CD1c-positive myeloid dendritic cell (primary cell): ENCODE measurements around the gene PHLDB2.

Experiments used
- DNase-seq: peaks from one replicate; pipeline ENCODE4 v3.0.0-alpha.2; 2016; ENCODE audit errors: extremely low spot score

PHLDB2 gene

GRCh38 chr3:111851511-111851954 is 7.5 kb upstream of the PHLDB2 start:
- no peak for DNase-seq

DNA sequence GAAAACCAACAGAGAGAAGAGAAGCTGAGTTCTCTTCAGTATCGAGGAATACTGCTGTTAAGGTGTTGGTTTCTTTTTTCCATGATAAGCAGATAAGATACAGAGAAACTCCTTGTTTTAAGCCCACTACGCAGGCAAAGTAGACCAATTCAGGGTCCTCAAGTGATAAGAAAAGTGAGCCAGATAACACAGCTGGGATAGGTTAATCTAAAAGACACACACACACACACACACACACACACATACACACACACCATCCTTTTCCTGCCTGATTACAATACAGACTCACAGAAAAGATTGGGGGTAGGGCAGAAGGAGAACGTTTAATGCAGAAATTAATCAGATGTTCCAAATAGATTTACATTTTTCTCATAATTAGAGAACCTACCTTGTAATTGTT is 6.5 kb upstream of the PHLDB2 start:
- DNase-seq, result no peak

DNA sequence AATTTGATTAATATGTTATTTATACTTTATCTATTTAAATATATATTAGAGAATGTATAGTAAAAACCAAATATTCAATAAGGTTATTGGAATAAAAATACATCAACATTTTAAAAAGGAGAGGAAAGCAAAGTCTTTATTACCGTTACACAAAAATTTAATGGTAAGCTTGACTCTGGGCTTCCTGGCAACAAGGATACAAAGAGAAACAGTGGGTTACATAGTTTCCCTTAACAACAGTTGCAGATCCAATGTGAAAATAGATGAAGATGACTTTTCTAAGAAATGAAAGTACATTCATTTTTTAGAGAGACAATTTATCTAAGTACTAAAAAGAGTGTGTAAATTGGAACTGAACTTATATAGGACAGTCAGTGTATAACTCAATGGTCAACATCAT is 6.0 kb upstream of the PHLDB2 start:
- no peak for DNase-seq

DNA sequence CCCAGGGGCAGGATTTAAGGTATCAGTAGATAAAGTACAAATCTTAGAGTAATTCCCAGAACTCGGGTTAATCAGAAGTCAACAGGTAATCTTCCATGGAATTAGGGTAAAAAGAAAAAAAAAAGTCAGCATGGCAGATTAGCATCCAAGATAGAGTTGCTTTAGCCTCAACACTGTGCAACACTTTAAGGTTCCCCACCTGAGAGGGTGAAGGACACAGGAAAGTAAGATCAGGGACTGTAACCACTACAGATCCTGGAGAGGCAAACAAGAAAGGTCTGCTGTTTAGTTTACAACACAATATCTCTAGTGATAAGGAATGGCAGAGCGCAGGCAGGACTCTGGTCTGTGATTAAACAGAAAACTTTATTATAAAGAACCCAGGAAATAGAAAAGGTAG is 4.1 kb upstream of the PHLDB2 start:
- DNase-seq, result no peak

- DNase-seq, result no peak
Observed at GRCh38 chr3:111856501-111856900, 2.6 kb upstream of the PHLDB2 start.

GRCh38 chr3:111857474-111857873 is 1.6 kb upstream of the PHLDB2 start:
- no peak for DNase-seq

- DNase-seq, result no peak
Observed at GRCh38 chr3:111858642-111859041, 423 bp upstream of the PHLDB2 start.

DNA sequence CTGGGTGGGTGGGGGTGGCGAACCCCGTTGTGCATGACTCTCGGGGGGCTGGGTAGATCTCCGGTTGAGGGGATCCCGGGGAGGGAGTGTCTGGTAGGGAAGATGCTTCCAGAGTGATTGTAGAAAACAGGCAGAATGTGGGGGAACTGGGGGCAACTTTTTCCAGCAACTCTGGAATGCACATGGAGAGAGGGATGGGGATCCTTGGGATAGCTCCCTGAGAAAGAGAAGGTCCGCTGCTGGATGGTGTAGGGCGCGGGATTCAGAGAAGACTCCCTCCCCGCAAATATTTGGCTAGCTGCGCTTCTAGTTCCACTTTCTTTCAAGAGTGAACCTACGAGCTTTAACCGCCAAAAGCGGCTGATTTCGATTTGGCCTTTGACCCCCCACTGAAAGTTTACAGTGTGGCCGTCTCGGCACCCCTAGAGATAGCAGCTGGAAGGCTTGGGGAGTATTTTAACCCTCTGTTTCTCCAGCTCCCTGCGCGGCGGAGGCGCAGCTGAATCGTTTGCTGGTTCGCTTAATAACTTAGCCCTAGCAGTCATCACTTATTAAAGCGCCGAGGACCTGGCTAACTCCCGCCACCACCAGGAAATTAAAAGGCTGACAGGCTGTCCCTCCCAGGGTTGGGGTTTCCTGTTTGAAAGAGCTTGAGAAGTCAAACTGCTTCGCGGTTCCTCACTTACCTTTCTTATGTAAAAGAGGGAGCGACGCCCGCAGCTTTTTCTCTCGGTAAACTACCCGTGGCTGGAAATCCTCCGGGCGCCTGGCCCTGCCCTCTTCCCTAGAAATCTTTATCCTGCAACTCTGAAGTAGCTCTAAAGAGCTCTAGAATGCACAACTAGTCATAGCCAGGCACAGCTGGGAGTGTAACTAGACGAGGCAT is 1.2 kb downstream of the PHLDB2 start:
- DNase-seq, result peak; percentile 54

DNA sequence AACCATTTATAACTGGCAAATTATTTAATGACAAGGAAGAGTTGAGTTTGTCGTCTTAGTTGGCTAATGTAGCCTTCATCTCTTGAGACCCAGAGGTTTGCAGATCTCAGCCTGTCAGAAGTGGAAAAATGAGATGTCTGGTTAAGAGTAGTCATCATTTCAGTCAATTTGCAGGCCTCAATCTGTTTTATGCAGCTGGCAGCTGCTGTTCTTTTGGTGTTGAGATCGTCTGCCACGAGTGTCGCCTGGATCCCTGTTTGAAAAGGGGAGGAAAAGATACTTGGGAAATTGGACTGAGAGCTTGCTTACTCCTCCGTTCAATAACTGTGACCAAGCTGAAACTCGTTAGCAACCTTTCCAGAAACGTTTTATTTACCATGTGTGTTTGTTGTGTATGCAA is 2.3 kb downstream of the PHLDB2 start:
- no peak for DNase-seq

DNA sequence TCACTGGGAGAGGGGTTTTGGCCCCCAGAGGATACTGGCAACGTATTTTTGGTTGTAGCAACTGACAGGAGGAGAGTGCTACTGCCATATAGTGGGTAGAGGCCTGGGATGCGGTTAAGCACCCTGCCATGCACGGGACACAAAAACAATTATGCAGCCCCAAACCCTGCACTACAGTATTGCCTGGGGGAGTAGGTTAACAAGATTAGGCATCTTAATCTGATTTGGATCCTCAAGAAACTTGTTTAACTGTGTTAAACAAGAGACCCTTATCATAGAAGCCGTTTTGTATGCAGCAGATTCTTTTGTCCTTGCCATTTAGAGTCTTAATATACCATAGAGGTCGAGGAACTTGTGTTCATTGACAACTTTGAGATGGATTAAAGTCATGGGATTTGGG is 3.4 kb downstream of the PHLDB2 start:
- DNase-seq, result no peak

DNA sequence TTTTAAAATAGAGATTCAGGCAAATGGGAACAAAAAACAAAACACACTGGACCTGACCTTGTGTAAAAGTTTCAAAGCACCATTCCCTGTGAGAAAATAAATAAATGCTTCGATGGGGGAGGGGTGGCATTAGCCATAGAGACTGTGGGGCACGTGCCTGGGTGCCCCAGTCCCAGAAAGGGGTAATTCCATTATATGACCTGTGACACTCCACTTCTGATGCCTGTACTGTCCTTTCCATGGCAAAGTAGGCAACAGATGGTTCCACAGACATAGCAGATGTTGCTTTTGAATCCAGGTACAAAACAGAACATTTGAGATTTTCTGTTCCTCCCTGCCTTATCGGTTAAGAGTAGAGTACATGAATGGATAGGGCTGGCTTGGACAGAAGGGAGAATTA is 3.9 kb downstream of the PHLDB2 start:
- no peak for DNase-seq

DNA sequence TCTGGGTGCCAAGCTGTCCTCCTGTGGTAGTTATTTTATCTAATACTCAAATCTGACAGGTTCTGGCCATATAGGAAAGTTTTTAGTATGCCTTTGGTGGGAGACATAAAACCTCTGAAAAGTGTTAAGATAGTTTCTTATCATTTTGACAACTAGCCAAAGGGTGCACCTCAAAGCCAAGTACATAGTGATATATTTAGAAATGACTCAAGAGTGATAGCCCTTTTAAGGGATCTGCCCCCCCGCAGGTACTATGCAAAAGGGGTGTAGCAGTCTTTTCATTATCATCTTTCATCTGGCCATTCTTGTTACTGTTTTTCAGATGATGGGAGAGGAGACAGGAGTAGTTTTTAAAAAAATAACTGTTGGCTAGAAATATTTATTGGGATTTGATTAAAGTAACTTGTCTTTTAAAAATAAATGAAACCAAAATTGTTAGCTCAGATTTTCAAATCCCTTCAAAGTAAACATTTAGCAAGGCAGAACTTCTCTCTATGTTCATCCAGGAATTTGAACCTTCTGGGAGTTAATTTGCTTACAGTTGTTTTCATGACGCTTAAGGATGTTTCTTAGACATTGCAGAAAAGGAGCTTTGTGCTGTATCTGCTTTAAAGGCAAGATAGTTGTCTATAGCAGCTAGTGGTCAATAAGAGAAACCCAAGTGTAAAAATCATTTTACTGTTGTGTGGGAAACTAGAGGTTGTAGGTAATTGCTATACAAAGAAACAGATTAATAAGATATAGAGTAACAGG is 5.1 kb downstream of the PHLDB2 start:
- DNase-seq, result no peak

- DNase-seq, result no peak
Observed at GRCh38 chr3:111864821-111865656, 6.0 kb downstream of the PHLDB2 start.

DNA sequence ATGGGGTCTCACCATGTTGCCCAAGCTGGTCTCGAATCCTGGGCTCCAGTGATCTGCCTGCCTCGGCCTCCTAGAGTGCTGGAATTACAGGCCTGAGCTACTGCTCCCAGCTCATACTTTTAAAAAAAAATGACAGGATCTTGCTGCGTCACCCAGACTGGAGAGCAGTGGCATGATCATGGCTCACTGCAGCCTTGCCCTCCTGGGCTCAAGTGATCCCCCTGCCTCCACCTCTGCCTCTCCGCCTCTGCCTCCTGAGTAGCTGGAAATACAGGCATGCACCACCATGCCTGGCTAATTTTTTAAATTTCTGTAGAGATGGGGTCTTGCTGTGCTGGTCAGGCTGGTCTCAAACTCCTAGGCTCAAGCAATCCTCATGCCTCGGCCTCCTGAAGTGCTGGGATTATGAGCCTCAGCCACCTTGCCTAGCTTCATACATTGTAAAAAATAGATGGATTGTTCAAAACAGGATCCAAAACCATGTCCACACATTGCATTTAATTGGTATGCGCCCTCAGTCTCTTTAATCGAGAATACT is 8.9 kb downstream of the PHLDB2 start:
- no peak for DNase-seq

DNA sequence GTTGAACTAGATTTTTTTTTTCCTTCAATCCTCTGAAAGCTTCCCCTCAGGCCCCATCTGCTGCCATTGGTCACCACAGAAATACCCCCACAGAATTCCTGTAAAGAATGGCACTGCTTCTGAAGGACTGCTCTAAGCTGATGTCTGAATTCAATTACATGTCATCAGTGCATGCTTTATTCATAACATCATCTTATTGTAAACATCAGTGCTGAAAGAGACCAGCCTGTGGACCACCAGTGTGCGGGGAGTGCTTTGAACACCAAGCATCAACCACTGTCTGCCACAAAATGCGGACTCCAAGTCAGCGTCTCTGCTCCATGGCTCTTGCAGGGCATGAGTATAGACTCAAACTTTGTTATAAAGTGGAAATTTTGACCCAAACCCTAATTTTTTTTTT is 11.6 kb downstream of the PHLDB2 start:
- no peak for DNase-seq

GRCh38 chr3:111871809-111872623 is 13.0 kb downstream of the PHLDB2 start:
- no peak for DNase-seq

DNA sequence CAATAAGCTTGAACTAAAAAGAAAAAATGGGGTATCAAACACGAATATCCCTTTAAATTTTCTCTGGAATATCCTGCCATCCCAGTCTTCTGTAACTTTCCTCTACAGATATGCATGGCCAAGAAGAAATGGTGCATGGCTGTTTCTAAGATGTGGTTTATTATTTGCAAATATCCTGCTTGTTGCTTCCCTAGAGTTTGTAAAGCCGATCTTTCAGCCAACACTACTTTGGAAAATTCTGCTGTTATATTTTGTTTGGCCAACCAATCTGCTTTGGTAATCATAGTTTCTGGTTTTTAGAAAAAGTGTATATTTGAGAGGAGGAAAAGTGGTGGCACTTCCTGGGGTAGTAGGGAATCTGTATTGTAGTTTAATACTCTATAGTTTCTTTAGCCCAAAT is 13.9 kb downstream of the PHLDB2 start:
- no peak for DNase-seq

DNA sequence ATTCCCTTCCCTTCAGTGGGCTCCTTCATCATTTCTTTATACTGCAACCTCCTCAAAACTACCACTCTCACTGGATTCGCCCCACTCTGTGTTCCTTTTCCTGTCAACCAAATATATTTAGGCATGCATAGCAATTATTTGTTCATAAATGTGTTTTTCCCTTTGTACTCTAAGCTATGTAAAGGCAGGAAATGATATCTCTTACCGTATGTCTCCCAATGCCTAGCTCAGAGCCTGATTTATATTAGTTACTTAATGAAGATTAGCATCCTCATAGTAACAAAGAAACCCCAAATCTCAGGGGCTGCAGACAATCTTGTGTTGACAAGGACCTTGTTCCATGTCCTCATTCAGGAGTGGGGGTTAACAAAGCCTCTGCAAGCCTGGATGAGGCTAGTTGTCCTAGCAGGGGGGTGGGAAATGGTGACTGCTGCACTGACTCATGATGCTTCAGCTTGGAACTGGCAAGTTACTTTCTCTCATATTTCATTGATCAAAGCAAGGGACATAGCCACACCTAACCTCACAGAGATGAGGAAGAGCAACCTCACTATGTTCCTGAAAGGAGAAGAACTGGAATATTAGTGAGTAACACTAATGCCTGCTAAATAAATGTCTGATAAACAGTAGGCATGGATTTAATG is 15.2 kb downstream of the PHLDB2 start:
- no peak for DNase-seq

- no peak for DNase-seq
Observed at GRCh38 chr3:111881480-111881879, 22.4 kb downstream of the PHLDB2 start.

GRCh38 chr3:111882194-111882593 is 23.1 kb downstream of the PHLDB2 start:
- DNase-seq, result no peak

GRCh38 chr3:111882799-111883198 is 23.7 kb downstream of the PHLDB2 start:
- DNase-seq, result no peak
